ENCODE results near the gene COX8C.
"Not testable (repeated sequence)": the region's sequence is repeated elsewhere in the genome, so short reads cannot be mapped to it uniquely, and the experiment has no call there.

Gene COX8C

GRCh38 chr14:93368996-93369712 lies 22.2 kb downstream of the COX8C start:
- in situ Hi-C loops (cut with MboI; ENCODE audit: low sequenced_read_pairs): no loop called here

DNA sequence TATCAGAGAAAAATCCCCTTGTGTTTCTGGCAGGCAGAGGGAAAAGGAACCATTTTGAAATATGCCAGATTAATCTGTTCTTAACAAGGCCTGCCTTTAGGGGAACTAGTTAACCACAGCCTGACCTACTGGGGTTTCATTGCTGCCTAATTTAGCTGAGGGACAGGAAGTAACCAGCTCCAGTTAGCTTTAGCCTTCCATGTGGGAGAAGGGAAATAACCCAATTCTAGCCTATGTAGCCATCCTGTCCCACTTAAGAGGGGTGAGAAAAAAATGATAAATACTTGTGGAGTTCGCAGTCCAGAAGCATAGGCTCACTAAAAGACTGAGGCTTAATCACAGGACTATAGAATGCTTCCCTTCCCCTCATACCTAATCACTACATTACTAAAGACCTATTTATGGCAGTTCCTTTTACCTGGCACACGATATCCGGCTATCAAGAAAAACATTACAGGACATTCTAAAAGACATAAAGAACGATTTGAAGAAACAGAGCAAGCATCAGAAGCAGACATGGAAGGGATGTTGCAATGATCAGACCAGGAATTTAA lies 22.8 kb downstream of the COX8C start:
- in situ Hi-C loops (cut with MboI; ENCODE audit: low sequenced_read_pairs): no loop called here

DNA sequence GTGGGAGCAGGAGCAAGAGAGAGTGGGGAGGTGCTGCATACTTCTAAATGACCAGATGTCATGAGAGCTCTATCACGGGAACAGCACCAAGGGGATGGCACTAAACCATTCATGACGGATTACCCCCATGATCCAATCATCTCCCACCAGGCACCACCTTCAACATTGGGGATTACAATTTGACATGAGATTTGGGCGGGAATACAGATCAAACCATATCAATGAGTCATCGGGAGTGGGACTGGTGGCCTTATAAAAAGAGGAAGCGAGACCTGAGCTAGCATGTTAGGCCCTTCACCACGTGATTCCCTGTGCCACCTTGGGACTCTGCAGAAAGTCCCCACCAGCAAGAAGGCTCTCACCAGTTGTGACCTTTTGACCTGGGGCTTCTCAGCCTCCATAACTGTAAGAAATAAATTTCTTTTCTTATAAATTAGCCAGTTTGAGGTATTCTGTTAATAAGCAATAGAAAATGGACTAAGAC lies 28.7 kb downstream of the COX8C start:
- in situ Hi-C loops (cut with MboI; ENCODE audit: low sequenced_read_pairs): no loop called here

GRCh38 chr14:93379831-93380230 lies 32.8 kb downstream of the COX8C start:
- in situ Hi-C loops (cut with MboI; ENCODE audit: low sequenced_read_pairs): no loop called here

DNA sequence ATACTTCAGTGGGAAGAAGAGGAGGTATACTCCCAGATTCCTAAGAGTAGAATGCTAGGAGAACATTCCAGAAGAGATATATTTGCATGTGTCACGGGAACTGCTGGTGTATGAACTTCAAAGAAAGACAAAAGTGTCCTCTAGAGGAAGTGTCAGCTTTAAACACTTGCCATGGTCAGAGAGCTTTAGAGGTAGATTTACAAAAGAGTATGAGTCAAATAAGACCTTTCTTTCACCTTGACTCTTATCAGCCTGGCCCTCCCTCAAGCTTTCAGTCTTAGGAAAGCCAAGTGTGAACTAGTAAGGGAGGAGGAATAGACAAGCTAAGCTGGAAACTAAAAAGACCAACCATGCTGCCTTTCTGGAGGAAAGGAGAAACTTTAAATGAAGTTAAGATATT lies 34.7 kb downstream of the COX8C start:
- in situ Hi-C loops (cut with MboI; ENCODE audit: low sequenced_read_pairs): no loop called here

DNA sequence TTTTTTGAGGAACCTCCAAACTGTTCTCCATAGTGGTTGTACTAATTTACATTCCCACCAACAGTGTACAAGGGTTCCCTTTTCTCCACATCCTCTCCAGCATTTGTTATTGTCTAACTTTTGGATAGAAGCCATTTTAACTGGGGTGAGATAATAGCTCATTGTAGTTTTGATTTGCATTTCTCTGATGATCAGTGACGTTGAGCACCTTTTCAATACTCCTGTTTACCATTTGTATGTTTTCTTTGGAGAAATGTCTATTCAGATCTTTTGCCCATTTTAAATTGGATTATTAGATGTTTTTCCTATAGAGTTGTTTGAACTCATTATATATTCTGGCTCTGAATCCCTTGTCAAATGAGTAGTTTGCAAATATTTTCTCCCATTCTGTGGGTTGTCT lies 37.3 kb downstream of the COX8C start:
- in situ Hi-C loops (cut with MboI; ENCODE audit: low sequenced_read_pairs): not testable (repeated sequence)

DNA sequence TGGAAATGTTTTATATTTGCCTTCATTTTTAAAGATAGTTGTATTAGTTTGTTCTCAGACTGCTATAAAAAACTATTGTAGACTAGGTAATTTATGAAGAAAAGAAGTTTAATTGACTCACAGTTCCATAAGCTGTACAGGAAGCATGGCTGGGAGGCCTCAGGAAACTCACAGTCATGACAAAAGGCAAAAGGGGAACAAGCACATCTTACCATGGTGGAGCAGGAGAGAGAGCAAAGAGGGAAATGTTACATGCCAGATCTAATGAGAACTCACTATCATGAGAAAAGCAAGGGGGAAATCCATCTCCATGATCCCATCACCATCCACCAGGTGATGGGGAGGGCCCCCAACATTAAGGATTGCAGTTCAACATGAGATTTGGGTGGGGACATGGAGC lies 48.2 kb downstream of the COX8C start:
- in situ Hi-C loops (cut with MboI; ENCODE audit: low sequenced_read_pairs): no loop called here

DNA sequence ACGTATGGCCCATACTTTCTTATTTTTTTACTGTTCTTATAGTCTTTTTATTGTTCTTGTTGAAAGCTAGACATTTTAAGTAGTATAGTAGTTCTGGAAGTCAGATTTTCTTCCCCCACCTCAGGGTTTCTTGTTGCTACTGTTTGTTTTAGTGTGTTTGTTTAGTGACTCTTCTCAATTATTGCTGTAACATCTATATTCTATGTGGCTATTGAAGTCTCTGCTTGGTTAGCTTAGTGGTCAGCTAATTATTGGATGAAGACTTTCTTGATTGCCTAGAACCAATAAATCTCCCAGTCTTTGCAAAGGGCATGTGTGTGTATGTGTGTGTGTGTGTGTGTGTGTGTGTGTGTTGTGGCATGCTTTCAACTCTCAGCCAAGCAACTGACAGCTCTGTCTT lies 49.5 kb downstream of the COX8C start:
- in situ Hi-C loops (cut with MboI; ENCODE audit: low sequenced_read_pairs): no loop called here
